ENCODE data around the gene ZDHHC16.

Gene ZDHHC16

GRCh38 chr10:97434557-97434956, 11.4 kb upstream of the ZDHHC16 start:
- H3K9me3 ChIP-seq (ENCODE audit: control insufficient read depth, insufficient read depth, low read depth, low read length) = no peaks in the 10 kb centered on the region
- H3K4me1 ChIP-seq (ENCODE audit: control insufficient read depth, insufficient read depth, low read length) = no peaks in the 10 kb centered on the region
- peaks cover 73 to 89% of the 10 kb centered on the region in 2 experiments for H3K36me3 ChIP-seq (ENCODE audit: control insufficient read depth in 2 of 2, insufficient read depth in 1 of 2, low read length in 2 of 2)
- ChIA-PET CTCF (interaction anchor here (0.6 kb wide), 1 partner anchor 117 kb away, joined by 4 read pairs; no protein-coding TSS in a partner anchor), POLR2A (interaction anchor here (0.6 to 2.5 kb wide), 5 partner anchors 11 to 129 kb away, joined by 4 to 11 read pairs (median 5); partner anchors contain the start of genes EXOSC1, RRP12 and ZDHHC16)
- H3K27ac ChIP-seq (ENCODE audit: extremely low read depth, low read depth, low read length) = no peak overlapping the region
- TF ChIP-seq ZNF24 (tag by site-specific recombination; IDR thresholded peaks at IDR 0.05) (no peak), YY1 (tag by site-specific recombination; IDR thresholded peaks at IDR 0.05) (no peak), GLI2 (tag by site-specific recombination; IDR thresholded peaks at IDR 0.05; ENCODE audit: borderline replicate concordance, low read depth) (no peak), ZBTB1 (tag by site-specific recombination; IDR thresholded peaks at IDR 0.05) (no peak), ZNF561 (tag by site-specific recombination; IDR thresholded peaks at IDR 0.05; ENCODE audit: borderline replicate concordance) (no peak)
- H3K4me3 ChIP-seq (ENCODE audit: low read depth, low read length) = no peak overlapping the region

GRCh38 chr10:97435211-97435610, 10.8 kb upstream of the ZDHHC16 start:
- TF ChIP-seq HOXC10 (CRISPR knock-in tag; IDR thresholded peaks at IDR 0.05) = no peak
- TF ChIP-seq ZEB2 (tag by site-specific recombination; IDR thresholded peaks at IDR 0.05) = no peak
- TF ChIP-seq SETDB1 (IDR thresholded peaks at IDR 0.05; ENCODE audit: insufficient read length, low read length) = no peak
- no peak for TF ChIP-seq ZNF558 (tag by site-specific recombination; IDR thresholded peaks at IDR 0.05)
- no peak for TF ChIP-seq ZFP3 (tag by site-specific recombination; IDR thresholded peaks at IDR 0.05; ENCODE audit: low read depth)
- TF ChIP-seq ZNF114 (tag by site-specific recombination; IDR thresholded peaks at IDR 0.05) = no peak
- TF ChIP-seq KLF9 (tag by site-specific recombination; IDR thresholded peaks at IDR 0.05; ENCODE audit: low read depth) = no peak
- no peak for TF ChIP-seq ZNF214 (tag by site-specific recombination; IDR thresholded peaks at IDR 0.05; ENCODE audit: borderline replicate concordance)
- TF ChIP-seq ZSCAN18 (tag by site-specific recombination; IDR thresholded peaks at IDR 0.05) = no peak
- no peak for TF ChIP-seq REST (tag by site-specific recombination; IDR thresholded peaks at IDR 0.05)
- TF ChIP-seq ZNF132 (tag by site-specific recombination; IDR thresholded peaks at IDR 0.05; ENCODE audit: borderline replicate concordance) = no peak
- TF ChIP-seq ZNF76 (tag by site-specific recombination; IDR thresholded peaks at IDR 0.05; ENCODE audit: borderline replicate concordance, low read depth) = no peak
- ChIA-PET CTCF (interaction anchor here (0.6 kb wide), 1 partner anchor 117 kb away, joined by 4 read pairs; no protein-coding TSS in a partner anchor), POLR2A (interaction anchor here (0.6 to 2.5 kb wide), 3 partner anchors 10 to 129 kb away, joined by 4 to 11 read pairs (median 5); partner anchors contain the start of genes EXOSC1 and ZDHHC16)
- Histone ChIP-seq H3K36me3 (ENCODE audit: control insufficient read depth in 2 of 2, insufficient read depth in 1 of 2, low read length in 2 of 2) (peaks cover 72 to 87% of the 10 kb centered on the region in 2 experiments), H3K9me3 (ENCODE audit: control insufficient read depth, insufficient read depth, low read depth, low read length) (no peaks in the 10 kb centered on the region), H3K27ac (ENCODE audit: extremely low read depth, low read depth, low read length) (no peak overlapping the region), H3K4me1 (ENCODE audit: control insufficient read depth, insufficient read depth, low read length) (no peaks in the 10 kb centered on the region), H3K4me3 (ENCODE audit: low read depth, low read length) (no peak overlapping the region)

- peaks cover 49 to 50% of the 10 kb centered on the region in 2 experiments for H3K36me3 ChIP-seq (ENCODE audit: control insufficient read depth in 2 of 2, insufficient read depth in 1 of 2, low read length in 2 of 2)
- ChIA-PET CTCF (interaction anchor here (0.7 kb wide), 1 partner anchor 45 kb away, joined by 3 read pairs; no protein-coding TSS in a partner anchor), POLR2A (no interaction called here)
- no peak overlapping the region for H3K4me3 ChIP-seq (ENCODE audit: low read depth, low read length)
- H3K4me1 ChIP-seq (ENCODE audit: control insufficient read depth, insufficient read depth, low read length) = peaks cover 2% of the 10 kb centered on the region; the same call in 1 of the 2 replicates
- H3K9me3 ChIP-seq (ENCODE audit: control insufficient read depth, insufficient read depth, low read depth, low read length) = no peaks in the 10 kb centered on the region
- no peak overlapping the region for H3K27ac ChIP-seq (ENCODE audit: extremely low read depth, low read depth, low read length)
- TF ChIP-seq TRIM28 (IDR thresholded peaks at IDR 0.05; ENCODE audit: borderline replicate concordance, low read length) (no peak), ZBTB10 (tag by site-specific recombination; IDR thresholded peaks at IDR 0.05) (no peak), HOXA7 (CRISPR knock-in tag; IDR thresholded peaks at IDR 0.05; ENCODE audit: borderline replicate concordance) (no peak), ZNF513 (tag by site-specific recombination; IDR thresholded peaks at IDR 0.05) (no peak), PRDM1 (tag by site-specific recombination; IDR thresholded peaks at IDR 0.05) (no peak), ZNF391 (tag by site-specific recombination; IDR thresholded peaks at IDR 0.05; ENCODE audit: borderline replicate concordance, low read depth) (no peak), ZNF629 (tag by site-specific recombination; IDR thresholded peaks at IDR 0.05) (no peak)
Measured at GRCh38 chr10:97442277-97442676, 3.7 kb upstream of the ZDHHC16 start.
